NCI-H2196 (cell line): ENCODE data around the gene TYW1.
A peak's percentile ranks its signal among the peaks of the same experiment; 100 is the strongest.
"Not testable (repeated sequence)": the region's sequence is repeated elsewhere in the genome, so short reads cannot be mapped to it uniquely, and the experiment has no call there.

ENCODE experiments used
- DNase-seq: peaks from one replicate; lab custom pipeline; 2025; ENCODE audit not compliant: unreplicated experiment; lab: John Stamatoyannopoulos, UW

The TYW1 gene

GRCh38 chr7:66996444-66997191 lies at the start of gene TYW1:
Gene TYW1 (plus strand): TSS chr7:66996833. CDS start chr7:66996979, 146 bp downstream.
- DNase-seq = peak; percentile 97

- DNase-seq = no peak
Measured at GRCh38 chr7:66948480-66949109, 48.0 kb upstream of the TYW1 start.

- no peak for DNase-seq
Measured at GRCh38 chr7:66950311-66950710, 46.3 kb upstream of the TYW1 start.

- no peak for DNase-seq
Measured at GRCh38 chr7:66950763-66951162, 45.9 kb upstream of the TYW1 start.

GRCh38 chr7:66952343-66953043 lies 44.1 kb upstream of the TYW1 start:
- no peak for DNase-seq

- DNase-seq = no peak
Measured at GRCh38 chr7:66953044-66953427, 43.6 kb upstream of the TYW1 start.

- no peak for DNase-seq
Measured at GRCh38 chr7:66957595-66958290, 38.9 kb upstream of the TYW1 start.

GRCh38 chr7:66958538-66959350 lies 37.9 kb upstream of the TYW1 start:
- DNase-seq = peak; percentile 44

GRCh38 chr7:66960192-66960591 lies 36.4 kb upstream of the TYW1 start:
- no peak for DNase-seq

GRCh38 chr7:66961096-66961495 lies 35.5 kb upstream of the TYW1 start:
- no peak for DNase-seq

- no peak for DNase-seq
Measured at GRCh38 chr7:66964411-66964810, 32.2 kb upstream of the TYW1 start.

GRCh38 chr7:66967029-66967428 lies 29.6 kb upstream of the TYW1 start:
- DNase-seq = no peak

- not testable (repeated sequence) for DNase-seq
Measured at GRCh38 chr7:66969001-66969400, 27.6 kb upstream of the TYW1 start.

GRCh38 chr7:66970310-66970709 lies 26.3 kb upstream of the TYW1 start:
- DNase-seq = no peak

- DNase-seq = no peak
Measured at GRCh38 chr7:66974986-66975590, 21.5 kb upstream of the TYW1 start.

- DNase-seq = not testable (repeated sequence)
Measured at GRCh38 chr7:66978312-66978711, 18.3 kb upstream of the TYW1 start.

GRCh38 chr7:66979013-66979412 lies 17.6 kb upstream of the TYW1 start:
- DNase-seq = not testable (repeated sequence)

- not testable (repeated sequence) for DNase-seq
Measured at GRCh38 chr7:66980336-66980735, 16.3 kb upstream of the TYW1 start.

- not testable (repeated sequence) for DNase-seq
Measured at GRCh38 chr7:66989552-66989951, 7.1 kb upstream of the TYW1 start.

- DNase-seq = not testable (repeated sequence)
Measured at GRCh38 chr7:66994051-66994450, 2.6 kb upstream of the TYW1 start.
